GM19328 (cell line): ENCODE results near the gene PTPRN2.
"Not testable (repeated sequence)": the region's sequence is repeated elsewhere in the genome, so short reads cannot be mapped to it uniquely, and the experiment has no call there.

Source experiments
- ATAC-seq: cut with Tn5 transposase; IDR thresholded peaks from one replicate; pipeline ENCODE4 v1.9.1; 2021; ENCODE audit warnings: mild to moderate bottlenecking, moderate library complexity; ENCODE audit not compliant: unreplicated experiment

Gene PTPRN2

GRCh38 chr7:158393926-158394625 is 193.5 kb downstream of the PTPRN2 start:
- no peak for ATAC-seq

GRCh38 chr7:158392251-158392650 is 195.4 kb downstream of the PTPRN2 start:
- no peak for ATAC-seq

GRCh38 chr7:158391541-158391940 is 196.1 kb downstream of the PTPRN2 start:
- ATAC-seq, result no peak

- no peak for ATAC-seq
These were observed 196.5 kb downstream of the PTPRN2 start for GRCh38 chr7:158391141-158391540.

- no peak for ATAC-seq
These were observed 197.2 kb downstream of the PTPRN2 start for GRCh38 chr7:158390460-158390859.

GRCh38 chr7:158389514-158390425 is 197.9 kb downstream of the PTPRN2 start:
- no peak for ATAC-seq

- ATAC-seq, result no peak
These were observed 198.7 kb downstream of the PTPRN2 start for GRCh38 chr7:158388928-158389327.

GRCh38 chr7:158388072-158388471 is 199.6 kb downstream of the PTPRN2 start:
- no peak for ATAC-seq

GRCh38 chr7:158387546-158387891 is 200.1 kb downstream of the PTPRN2 start:
- ATAC-seq, result no peak

GRCh38 chr7:158386866-158387545 is 200.6 kb downstream of the PTPRN2 start:
- ATAC-seq, result no peak

- no peak for ATAC-seq
These were observed 201.3 kb downstream of the PTPRN2 start for GRCh38 chr7:158386355-158386618.

GRCh38 chr7:158385496-158386354 is 201.9 kb downstream of the PTPRN2 start:
- ATAC-seq, result not testable (repeated sequence)

GRCh38 chr7:158384746-158385145 is 202.9 kb downstream of the PTPRN2 start:
- no peak for ATAC-seq

- ATAC-seq, result no peak
These were observed 204.0 kb downstream of the PTPRN2 start for GRCh38 chr7:158383665-158384064.

- ATAC-seq, result no peak
These were observed 205.0 kb downstream of the PTPRN2 start for GRCh38 chr7:158382363-158383254.

- no peak for ATAC-seq
These were observed 205.7 kb downstream of the PTPRN2 start for GRCh38 chr7:158381956-158382355.

GRCh38 chr7:158378978-158379377 is 208.6 kb downstream of the PTPRN2 start:
- ATAC-seq, result no peak

- no peak for ATAC-seq
These were observed 209.6 kb downstream of the PTPRN2 start for GRCh38 chr7:158377800-158378623.

GRCh38 chr7:158376839-158377186 is 210.8 kb downstream of the PTPRN2 start:
- not testable (repeated sequence) for ATAC-seq
